Kidney epithelial cell (primary cell): ENCODE measurements around the gene RAF1. TPM values are rescaled to one million over a fixed set of nuclear protein-coding genes. Genes with fewer than 3 reads are reported as not detected.

Experiments
- DNase-seq: peaks from one replicate; pipeline ENCODE4 v3.0.0-alpha.2; 2010; ENCODE audit warnings: low read depth
- H3K27me3 ChIP-seq: 2 replicates; pipeline ENCODE4 v1.6.0; 2011; ENCODE audit warnings: low read length; ENCODE audit not compliant: control insufficient read depth, insufficient read depth
- H3K36me3 ChIP-seq: 2 replicates; pipeline ENCODE4 v1.5.1; 2011; ENCODE audit warnings: low read length; ENCODE audit not compliant: control insufficient read depth, insufficient read depth
- H3K4me3 ChIP-seq: 2 replicates; pipeline ENCODE4 v1.5.1; 2011; ENCODE audit warnings: low read depth, mild to moderate bottlenecking, control low read depth, low read length
- total RNA-seq: library from RNA; depleted of rRNA; stranded (reverse); fragments of >200 nt; gene quantifications from 2 replicates; pipeline ENCODE4 v1.2.3, GENCODE V29; 2015
- TF ChIP-seq, protein P1 (sequence below): IDR thresholded peaks from 2 replicates; pipeline ENCODE4 v1.5.1; 2011; ENCODE audit warnings: mild to moderate bottlenecking, moderate library complexity, low read length, control low read depth, inconsistent platforms; ENCODE audit not compliant: insufficient read depth, poor library complexity, severe bottlenecking

RAF1 gene
- total RNA-seq, 1 donor from 2014 or later = 56.9 TPM

DNA sequence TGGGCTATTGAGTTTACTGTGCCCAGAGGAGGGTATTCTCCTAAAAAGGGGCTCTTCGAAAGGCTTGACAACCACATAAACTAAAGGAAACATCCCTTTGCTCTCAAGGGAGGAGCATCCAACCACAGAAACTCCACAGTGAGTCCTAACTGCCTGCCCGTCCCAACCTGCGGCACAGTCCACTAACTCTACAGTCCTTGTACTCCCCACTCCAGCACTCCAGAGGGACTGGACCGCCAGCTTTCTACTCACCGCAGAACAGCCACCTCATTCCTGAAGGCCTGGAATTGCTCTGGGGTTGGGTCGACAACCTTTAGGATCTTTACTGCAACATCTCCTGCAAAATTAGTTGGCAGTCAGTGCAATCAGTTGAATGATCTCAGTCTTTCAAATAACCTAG, 72.5 kb downstream of the RAF1 start:
- peaks cover 4% of the 10 kb centered on the region for H3K36me3 ChIP-seq
- no peaks in the 10 kb centered on the region for H3K27me3 ChIP-seq
- TF ChIP-seq, protein P1, sequence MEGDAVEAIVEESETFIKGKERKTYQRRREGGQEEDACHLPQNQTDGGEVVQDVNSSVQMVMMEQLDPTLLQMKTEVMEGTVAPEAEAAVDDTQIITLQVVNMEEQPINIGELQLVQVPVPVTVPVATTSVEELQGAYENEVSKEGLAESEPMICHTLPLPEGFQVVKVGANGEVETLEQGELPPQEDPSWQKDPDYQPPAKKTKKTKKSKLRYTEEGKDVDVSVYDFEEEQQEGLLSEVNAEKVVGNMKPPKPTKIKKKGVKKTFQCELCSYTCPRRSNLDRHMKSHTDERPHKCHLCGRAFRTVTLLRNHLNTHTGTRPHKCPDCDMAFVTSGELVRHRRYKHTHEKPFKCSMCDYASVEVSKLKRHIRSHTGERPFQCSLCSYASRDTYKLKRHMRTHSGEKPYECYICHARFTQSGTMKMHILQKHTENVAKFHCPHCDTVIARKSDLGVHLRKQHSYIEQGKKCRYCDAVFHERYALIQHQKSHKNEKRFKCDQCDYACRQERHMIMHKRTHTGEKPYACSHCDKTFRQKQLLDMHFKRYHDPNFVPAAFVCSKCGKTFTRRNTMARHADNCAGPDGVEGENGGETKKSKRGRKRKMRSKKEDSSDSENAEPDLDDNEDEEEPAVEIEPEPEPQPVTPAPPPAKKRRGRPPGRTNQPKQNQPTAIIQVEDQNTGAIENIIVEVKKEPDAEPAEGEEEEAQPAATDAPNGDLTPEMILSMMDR = no peak
- no peak overlapping the region for H3K4me3 ChIP-seq
- DNase-seq = no peak

DNA sequence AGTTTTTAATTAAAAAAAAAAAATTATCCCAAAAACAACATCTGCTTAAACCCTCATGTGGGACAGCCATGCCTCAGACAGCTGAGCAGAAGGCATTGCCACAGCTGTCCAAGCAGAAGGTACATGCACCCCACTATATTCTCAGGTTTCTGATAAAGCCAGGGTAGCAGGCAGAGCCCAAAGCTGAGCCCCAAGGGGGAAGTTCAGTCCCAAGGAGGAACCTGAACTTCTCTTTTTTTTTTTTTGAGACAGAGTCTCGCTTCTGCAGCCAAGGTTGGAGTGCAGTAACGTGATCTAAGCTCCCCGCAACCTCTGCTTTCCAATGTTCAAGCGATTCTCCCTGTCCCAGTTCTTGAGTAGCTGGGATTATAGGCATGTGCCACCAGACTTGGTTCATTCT, 73.8 kb downstream of the RAF1 start:
- DNase-seq = no peak
- peaks cover 8% of the 10 kb centered on the region for H3K36me3 ChIP-seq
- H3K4me3 ChIP-seq = no peak overlapping the region
- H3K27me3 ChIP-seq = no peaks in the 10 kb centered on the region
- TF ChIP-seq, protein P1 = no peak

DNA sequence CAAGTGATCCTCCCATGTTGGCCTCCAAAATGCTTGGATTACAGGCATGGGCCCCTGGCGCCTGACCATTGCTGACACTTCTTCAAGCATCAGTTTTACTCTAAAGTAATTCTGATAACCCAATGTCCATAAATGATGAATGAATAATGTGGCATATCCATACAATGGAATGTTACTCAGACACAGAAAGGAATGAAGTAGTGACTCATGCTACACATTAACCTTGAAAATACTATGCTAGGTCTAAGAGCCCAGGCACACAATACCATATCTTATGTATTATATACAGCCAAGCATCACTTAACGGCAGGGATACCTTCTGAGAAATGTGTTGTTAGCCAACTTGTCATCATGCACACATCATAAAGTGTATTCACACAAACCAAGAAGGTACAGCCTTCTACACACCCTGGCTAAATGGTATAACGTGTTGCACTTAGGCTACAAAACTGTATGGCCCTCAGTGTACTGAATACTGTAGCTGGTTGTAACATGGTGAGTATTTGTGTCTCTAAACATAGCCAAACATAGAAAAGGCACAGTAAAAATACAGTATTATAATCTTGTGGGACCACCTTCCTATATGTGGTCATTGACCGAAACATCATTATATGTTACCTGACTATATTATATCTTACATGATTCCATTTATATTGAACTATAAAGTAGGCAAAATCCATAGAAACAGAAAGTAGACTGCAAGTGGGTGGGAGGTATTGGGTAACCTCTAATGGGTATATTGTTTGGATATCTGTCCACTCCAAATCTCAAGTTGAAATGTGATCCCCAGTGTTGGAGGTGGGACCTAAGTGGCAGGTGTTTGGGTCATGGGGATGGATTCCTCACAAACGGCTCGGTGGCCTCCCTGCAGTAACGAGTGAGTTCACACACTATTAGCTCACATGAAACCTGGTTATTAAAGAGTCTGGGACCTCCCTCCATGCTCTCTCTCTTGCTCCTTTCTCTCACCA, 75.6 kb downstream of the RAF1 start:
- Histone ChIP-seq H3K27me3 (no peaks in the 10 kb centered on the region), H3K36me3 (peaks cover 12% of the 10 kb centered on the region), H3K4me3 (no peak overlapping the region)
- DNase-seq = no peak
- TF ChIP-seq, protein P1 = no peak

DNA sequence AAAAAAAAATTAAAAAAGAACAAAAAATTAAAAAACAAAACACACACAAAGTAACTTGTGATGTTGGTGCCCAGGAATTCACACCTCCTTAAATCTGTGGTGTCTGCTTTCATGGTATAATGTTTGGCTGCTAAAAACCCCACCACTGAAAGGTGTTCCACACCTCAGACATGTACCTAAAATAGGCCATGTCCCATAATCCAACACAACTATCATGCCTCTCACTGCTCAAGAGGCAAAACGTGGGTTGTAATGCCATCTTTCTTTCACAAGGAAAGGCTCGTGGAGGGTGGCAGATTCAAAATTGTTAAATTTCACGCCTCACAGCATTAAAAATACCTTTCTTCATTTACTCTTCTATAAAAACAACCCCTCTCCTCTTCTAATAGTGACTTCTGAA, 77.5 kb downstream of the RAF1 start:
- TF ChIP-seq, protein P1 = no peak
- H3K4me3 ChIP-seq = no peak overlapping the region
- DNase-seq = no peak
- no peaks in the 10 kb centered on the region for H3K27me3 ChIP-seq
- peaks cover 14% of the 10 kb centered on the region for H3K36me3 ChIP-seq

DNA sequence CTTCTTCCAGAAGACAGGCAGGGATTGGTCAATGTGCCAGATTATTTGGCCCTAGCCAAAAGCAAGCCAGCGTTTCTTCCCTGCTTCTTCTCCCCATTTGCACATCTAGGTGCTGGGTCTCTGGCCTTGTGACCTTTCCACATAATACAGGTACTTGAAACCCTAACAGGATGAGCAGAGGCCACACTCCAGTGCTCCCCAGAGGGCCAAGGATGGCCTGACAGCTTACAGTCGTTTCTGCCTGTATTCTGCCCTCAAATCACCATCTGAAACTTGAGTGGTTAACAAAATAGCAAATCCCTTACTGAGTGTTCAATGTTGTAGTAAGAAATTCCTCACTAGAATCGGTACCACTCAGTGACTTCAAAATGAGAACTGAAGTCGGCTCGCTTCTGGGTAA, 77.9 kb downstream of the RAF1 start:
- TF ChIP-seq, protein P1 = no peak
- H3K36me3 ChIP-seq = peaks cover 14% of the 10 kb centered on the region

DNA sequence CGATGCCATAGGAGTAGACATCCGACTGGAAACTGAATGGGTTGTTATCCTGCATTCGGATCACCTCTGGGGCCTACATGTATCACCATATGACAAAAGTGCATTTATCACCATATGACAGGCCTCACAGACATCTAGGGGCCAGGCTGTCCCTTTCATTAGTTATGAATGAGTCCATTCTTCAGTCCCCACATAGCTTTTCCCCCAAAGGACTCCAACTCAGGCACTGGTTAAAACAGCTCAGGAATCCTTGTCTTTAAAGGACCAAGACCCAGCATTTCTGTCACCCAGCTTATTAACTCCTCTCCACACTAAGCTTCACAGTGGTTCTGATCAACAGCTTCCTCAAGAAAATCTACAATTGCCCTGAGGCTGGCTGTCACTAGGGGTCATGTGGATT, 78.7 kb downstream of the RAF1 start:
- Histone ChIP-seq H3K4me3 (no peak overlapping the region), H3K27me3 (no peaks in the 10 kb centered on the region), H3K36me3 (peaks cover 14% of the 10 kb centered on the region)
- no peak for DNase-seq
- TF ChIP-seq, protein P1 = no peak

More for the DNA sequence above, 77.9 kb downstream of the RAF1 start:
- no peak for DNase-seq
- Histone ChIP-seq H3K4me3 (no peak overlapping the region), H3K27me3 (no peaks in the 10 kb centered on the region)
